Measurements from ENCODE around the gene NKG7.
"Not testable (repeated sequence)": the region's sequence is repeated elsewhere in the genome, so short reads cannot be mapped to it uniquely, and the experiment has no call there.

Gene NKG7

GRCh38 chr19:51372649-51373504 lies at the start of gene NKG7:
Gene NKG7, minus strand, starts transcription at chr19:51372654. Its CDS starts 119 bp downstream, at chr19:51372535.
- peak; percentile 77 for DNase-seq (ENCODE audit: low read depth, low spot score)

- peak; percentile 75 for DNase-seq (ENCODE audit: low read depth, low spot score)
These were observed 49.6 kb upstream of the NKG7 start for GRCh38 chr19:51422053-51422448.

GRCh38 chr19:51421229-51422052 lies 49.0 kb upstream of the NKG7 start:
- DNase-seq (ENCODE audit: low read depth, low spot score), result no peak

- not testable (repeated sequence) for DNase-seq (ENCODE audit: low read depth, low spot score)
These were observed 48.1 kb upstream of the NKG7 start for GRCh38 chr19:51420511-51420910.

GRCh38 chr19:51418707-51419106 lies 46.3 kb upstream of the NKG7 start:
- no peak for DNase-seq (ENCODE audit: low read depth, low spot score)

- DNase-seq (ENCODE audit: low read depth, low spot score), result no peak
These were observed 45.3 kb upstream of the NKG7 start for GRCh38 chr19:51417810-51418157.

GRCh38 chr19:51417107-51417809 lies 44.8 kb upstream of the NKG7 start, which contains the start of gene SIGLEC10:
Gene SIGLEC10, minus strand, starts transcription at chr19:51417642. Its CDS starts 61 bp downstream, at chr19:51417581.
- no peak for DNase-seq (ENCODE audit: low read depth, low spot score)

- not testable (repeated sequence) for DNase-seq (ENCODE audit: low read depth, low spot score)
These were observed 44.0 kb upstream of the NKG7 start for GRCh38 chr19:51416422-51416821.

- no peak for DNase-seq (ENCODE audit: low read depth, low spot score)
These were observed 42.7 kb upstream of the NKG7 start for GRCh38 chr19:51415187-51415586.

GRCh38 chr19:51410950-51411748 lies 38.7 kb upstream of the NKG7 start:
- DNase-seq (ENCODE audit: low read depth, low spot score), result no peak

- DNase-seq (ENCODE audit: low read depth, low spot score), result no peak
These were observed 35.2 kb upstream of the NKG7 start for GRCh38 chr19:51407511-51408131.

- no peak for DNase-seq (ENCODE audit: low read depth, low spot score)
These were observed 29.7 kb upstream of the NKG7 start for GRCh38 chr19:51402117-51402516.

GRCh38 chr19:51399936-51400335 lies 27.5 kb upstream of the NKG7 start:
- DNase-seq (ENCODE audit: low read depth, low spot score), result not testable (repeated sequence)

GRCh38 chr19:51399231-51399630 lies 26.8 kb upstream of the NKG7 start:
- DNase-seq (ENCODE audit: low read depth, low spot score), result no peak

- no peak for DNase-seq (ENCODE audit: low read depth, low spot score)
These were observed 25.7 kb upstream of the NKG7 start for GRCh38 chr19:51398096-51398704.

GRCh38 chr19:51397453-51397852 lies 25.0 kb upstream of the NKG7 start:
- not testable (repeated sequence) for DNase-seq (ENCODE audit: low read depth, low spot score)

GRCh38 chr19:51396175-51396574 lies 23.7 kb upstream of the NKG7 start:
- no peak for DNase-seq (ENCODE audit: low read depth, low spot score)

- peak; percentile 69 for DNase-seq (ENCODE audit: low read depth, low spot score)
These were observed 21.8 kb upstream of the NKG7 start for GRCh38 chr19:51394050-51394836.

- no peak for DNase-seq (ENCODE audit: low read depth, low spot score)
These were observed 20.2 kb upstream of the NKG7 start for GRCh38 chr19:51392701-51393100.
